Measurements from ENCODE around the gene CIZ1.
A peak's percentile ranks its signal among the peaks of the same experiment; 100 is the strongest.

The CIZ1 gene

DNA sequence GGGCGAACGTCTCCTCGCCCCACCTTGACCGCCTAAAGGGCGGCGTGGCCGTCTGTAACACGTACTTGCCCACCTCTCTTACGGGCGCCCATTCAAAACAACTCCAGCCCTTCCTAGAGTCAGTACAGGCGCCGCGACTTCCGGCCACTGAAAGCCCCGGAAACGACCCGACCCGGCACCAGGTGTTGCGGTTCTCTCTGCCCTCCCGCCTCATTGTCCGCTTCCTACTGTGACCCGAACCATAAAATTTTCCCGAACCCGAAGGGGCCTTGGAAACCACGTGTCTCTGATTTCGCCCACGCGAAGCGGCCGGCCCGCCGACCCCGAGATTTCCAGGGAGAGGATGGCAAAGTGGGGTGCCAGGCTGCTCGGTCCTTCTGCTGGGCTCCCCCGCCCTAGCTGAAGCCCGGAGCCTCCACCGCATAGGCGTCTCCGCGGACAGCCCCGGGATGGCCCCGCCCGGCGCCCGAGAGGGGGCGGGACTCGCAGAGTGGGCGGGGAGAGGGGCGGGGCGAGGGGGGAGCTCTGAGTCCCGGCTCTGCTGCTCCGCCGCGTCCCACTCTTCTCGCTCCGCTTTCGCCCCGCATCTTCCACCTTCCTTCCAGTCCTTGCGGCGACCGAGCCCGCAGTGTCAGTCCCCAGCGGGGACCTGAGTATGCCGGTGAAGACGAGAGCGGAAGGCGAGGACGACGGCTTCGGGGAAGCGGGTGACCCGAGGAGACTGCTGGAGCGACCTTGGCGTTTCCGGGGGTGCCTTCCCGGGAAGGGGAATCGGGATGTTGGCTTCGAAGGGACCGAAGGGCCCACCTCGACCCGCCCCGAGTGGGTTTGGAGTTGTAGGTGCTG is 63.2 kb downstream of the CIZ1 start:
- DNase-seq, result peak; percentile 87
- Mint-ChIP-seq H3K9me3 (no peaks in the 10 kb centered on the region), H3K4me3 (peak overlapping the region; percentile 97), H3K27me3 (peaks cover 31% of the 10 kb centered on the region), H3K36me3 (peaks cover 19% of the 10 kb centered on the region), H3K27ac (peak overlapping the region; percentile 99), H3K4me1 (peaks cover 39% of the 10 kb centered on the region)
- CTCF ChIA-PET, result interaction anchor here (0.5 to 1.9 kb wide), 7 partner anchors 11 to 18 kb away, joined by 3 to 7 read pairs (median 3); no protein-coding TSS in a partner anchor

DNA sequence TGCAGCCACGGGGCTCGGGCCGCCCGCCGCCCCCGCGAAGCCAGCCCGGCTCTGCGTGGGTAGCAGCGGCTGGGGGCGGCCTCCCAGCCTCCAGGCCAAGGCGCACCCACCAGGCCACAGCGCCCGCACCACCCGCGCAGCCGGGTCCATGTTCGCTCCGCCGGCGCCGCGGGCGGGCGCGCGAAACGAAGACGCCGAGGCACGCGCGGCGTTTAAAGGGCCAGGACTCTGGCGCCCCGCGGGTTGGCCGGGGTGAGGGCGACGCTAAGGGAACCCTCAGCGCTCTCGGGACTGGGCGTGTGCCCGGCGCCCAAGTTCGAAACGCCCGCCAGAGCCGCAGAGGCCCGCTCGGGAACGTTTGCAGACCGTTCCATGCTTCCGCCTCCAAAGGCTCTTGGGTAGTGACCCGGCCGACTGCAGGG is 63.8 kb downstream of the CIZ1 start, which contains the start of gene PTGES2:
PTGES2 (minus strand) TSS at position 162 of the 422 bp plus-strand sequence; CDS start at position 150, 12 bp downstream.
- Mint-ChIP-seq H3K27ac (peak within 1 kb of the TSS; percentile 99), H3K4me3 (peak within 1 kb of the TSS; percentile 97), H3K9me3 (no peaks in the 10 kb centered on the region), H3K36me3 (peaks cover 21% of the 10 kb centered on the region), H3K27me3 (peaks cover 25% of the 10 kb centered on the region), H3K4me1 (peaks cover 34% of the 10 kb centered on the region)
- peak; percentile 83 for DNase-seq
- CTCF ChIA-PET, result interaction anchor here (1.1 kb wide), 1 partner anchor 10 kb away, joined by 4 read pairs; no protein-coding TSS in a partner anchor

DNA sequence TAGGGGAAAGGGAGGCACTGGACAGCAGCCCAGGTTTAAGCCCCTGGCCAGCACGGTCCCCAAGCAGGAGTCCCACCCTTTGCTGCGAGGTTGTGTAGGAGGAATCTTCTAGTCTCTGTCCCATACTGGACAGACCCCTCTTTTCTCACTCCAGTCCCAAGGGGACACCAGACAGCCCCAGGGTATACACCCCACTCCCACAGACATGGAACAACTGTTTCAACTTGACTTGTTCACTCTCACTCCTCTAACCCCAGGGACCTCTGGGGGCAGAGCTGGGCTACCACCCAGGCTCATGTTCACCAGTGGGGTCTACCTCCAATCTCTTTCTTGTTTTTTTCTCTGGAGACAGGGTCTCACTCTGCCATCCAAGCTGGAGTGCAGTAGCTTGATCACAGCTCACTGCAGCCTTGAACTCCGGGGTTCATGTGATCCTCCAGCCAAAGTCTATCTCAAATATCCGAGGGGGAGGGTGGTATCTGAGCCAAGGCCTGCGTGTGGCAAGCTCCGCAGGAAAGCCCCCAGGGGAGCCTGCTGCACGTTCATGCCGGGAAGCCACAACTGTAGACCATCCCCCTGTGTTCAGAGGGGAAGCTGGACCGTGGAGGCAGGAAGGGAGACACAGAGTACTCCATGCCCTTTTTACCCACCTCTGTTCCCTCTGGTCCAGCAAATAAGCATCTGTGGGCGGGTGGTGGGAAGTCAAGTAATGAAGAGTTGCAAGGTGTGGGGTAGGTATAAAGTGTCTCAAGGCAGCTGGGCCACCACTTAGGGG is 65.6 kb downstream of the CIZ1 start:
- Mint-ChIP-seq H3K36me3 (peaks cover 21% of the 10 kb centered on the region), H3K4me3 (peak overlapping the region; percentile 80), H3K4me1 (peaks cover 34% of the 10 kb centered on the region), H3K27me3 (peaks cover 7% of the 10 kb centered on the region), H3K9me3 (no peaks in the 10 kb centered on the region), H3K27ac (peak overlapping the region; percentile 77)
- no peak for DNase-seq
- CTCF ChIA-PET, result interaction anchor here (0.8 to 1.7 kb wide), 14 partner anchors 9 to 215 kb away, joined by 3 to 22 read pairs (median 3); no protein-coding TSS in a partner anchor

DNA sequence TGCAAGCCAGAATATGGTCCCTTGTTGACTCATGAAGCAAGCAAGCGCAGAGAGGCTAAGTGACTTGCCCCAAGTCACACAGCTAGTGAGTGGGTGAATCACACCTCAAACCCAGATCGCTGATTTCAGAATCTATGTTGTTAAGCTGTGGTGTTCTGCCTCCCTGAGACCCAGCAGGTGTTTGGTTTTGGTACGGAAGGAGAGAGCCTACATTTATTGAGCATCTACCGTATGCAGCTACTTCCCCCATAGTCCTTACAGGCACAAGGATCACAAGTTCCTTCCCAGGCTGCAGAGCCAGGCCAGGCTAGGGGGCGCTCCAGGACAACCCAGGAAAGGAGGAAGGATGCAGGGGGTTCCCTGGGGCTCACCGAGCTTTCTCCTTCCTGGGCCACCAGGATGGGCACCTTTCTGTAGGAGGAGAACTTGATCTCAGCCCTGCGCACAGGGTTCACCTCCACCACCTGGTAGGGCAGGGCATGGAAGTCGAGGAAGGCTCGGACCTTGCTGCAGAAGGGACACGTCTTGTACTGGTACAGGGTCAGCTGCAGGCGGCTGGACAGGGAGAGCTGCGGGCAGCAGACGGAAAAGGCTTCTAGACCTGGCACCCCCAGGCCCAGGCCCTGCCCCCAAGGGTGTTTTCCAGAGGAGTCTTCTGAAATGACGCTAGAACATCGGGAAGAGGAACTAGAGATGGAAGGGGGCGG is 66.3 kb downstream of the CIZ1 start:
- Mint-ChIP-seq H3K36me3 (peaks cover 21% of the 10 kb centered on the region), H3K27ac (peak overlapping the region; percentile 62), H3K27me3 (peaks cover 4% of the 10 kb centered on the region), H3K4me3 (peak overlapping the region; percentile 80), H3K4me1 (peaks cover 34% of the 10 kb centered on the region), H3K9me3 (no peaks in the 10 kb centered on the region)
- CTCF ChIA-PET, result interaction anchor here (0.8 to 1.7 kb wide), 18 partner anchors 8 to 216 kb away, joined by 3 to 22 read pairs (median 4); no protein-coding TSS in a partner anchor
- DNase-seq, result peak; percentile 71

DNA sequence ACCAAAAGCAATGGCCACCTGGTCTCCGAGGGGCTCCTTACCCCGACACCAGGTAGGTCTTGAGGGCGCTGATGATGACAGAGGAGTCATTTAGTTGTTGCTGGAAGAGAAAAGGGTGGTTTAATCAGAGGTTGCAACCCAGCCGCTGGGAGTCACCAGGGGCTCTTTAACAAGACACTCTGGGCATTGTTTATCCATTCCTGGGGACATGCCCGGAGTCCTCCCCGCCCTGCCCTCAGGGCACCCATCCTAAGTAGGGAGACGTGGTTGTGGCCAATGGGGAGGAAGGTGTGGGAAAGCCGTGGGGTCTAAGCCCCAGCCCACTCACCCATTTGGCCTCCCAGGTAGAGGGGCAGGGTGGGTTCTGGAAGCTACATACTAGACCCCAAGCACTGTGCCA is 66.9 kb downstream of the CIZ1 start:
- H3K27me3 Mint-ChIP-seq, result peaks cover 4% of the 10 kb centered on the region
- peaks cover 21% of the 10 kb centered on the region for H3K36me3 Mint-ChIP-seq
- no peaks in the 10 kb centered on the region for H3K9me3 Mint-ChIP-seq
- CTCF ChIA-PET, result interaction anchor here (0.8 to 1.5 kb wide), 14 partner anchors 11 to 217 kb away, joined by 3 to 6 read pairs (median 4); no protein-coding TSS in a partner anchor
- H3K4me3 Mint-ChIP-seq, result no peak overlapping the region
- H3K4me1 Mint-ChIP-seq, result peaks cover 30% of the 10 kb centered on the region
- DNase-seq, result no peak
- no peak overlapping the region for H3K27ac Mint-ChIP-seq

DNA sequence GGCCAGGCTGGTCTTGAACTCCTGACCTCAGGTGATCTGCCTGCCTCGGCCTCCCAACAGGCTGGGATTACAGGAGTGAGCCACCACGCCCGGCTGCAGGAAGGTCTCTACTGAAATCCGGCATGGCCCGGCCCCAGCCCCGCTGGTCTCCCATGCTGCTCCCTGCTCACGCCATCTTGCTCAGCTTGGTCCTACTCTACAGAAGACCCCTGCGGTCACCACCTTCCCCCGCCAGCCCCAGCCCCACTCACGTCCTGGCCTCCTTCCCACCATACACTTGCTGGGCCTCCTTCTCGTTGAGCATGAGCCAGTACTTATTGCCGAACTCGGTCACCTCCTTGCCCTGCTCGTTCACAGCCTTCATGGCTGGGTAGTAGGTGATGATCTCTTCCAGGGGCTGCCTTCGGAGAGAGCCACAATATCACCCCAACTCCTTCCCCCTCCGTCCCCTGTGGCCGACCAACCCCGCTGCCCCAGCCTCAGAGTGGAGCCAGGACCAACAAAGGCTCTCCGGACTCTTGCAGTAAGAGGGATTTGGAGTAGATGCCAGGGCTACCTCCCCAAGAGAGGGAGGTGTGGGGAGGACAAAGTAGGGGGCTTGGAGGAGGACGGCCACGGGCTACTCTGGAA is 67.8 kb downstream of the CIZ1 start:
- Mint-ChIP-seq H3K4me3 (no peak overlapping the region), H3K36me3 (peaks cover 19% of the 10 kb centered on the region), H3K4me1 (peaks cover 24% of the 10 kb centered on the region), H3K27ac (no peak overlapping the region), H3K9me3 (no peaks in the 10 kb centered on the region), H3K27me3 (peaks cover 4% of the 10 kb centered on the region)
- CTCF ChIA-PET, result interaction anchor here (1.1 to 1.5 kb wide), 3 partner anchors 11 to 168 kb away, joined by 3 to 6 read pairs (median 5); no protein-coding TSS in a partner anchor
- no peak for DNase-seq

DNA sequence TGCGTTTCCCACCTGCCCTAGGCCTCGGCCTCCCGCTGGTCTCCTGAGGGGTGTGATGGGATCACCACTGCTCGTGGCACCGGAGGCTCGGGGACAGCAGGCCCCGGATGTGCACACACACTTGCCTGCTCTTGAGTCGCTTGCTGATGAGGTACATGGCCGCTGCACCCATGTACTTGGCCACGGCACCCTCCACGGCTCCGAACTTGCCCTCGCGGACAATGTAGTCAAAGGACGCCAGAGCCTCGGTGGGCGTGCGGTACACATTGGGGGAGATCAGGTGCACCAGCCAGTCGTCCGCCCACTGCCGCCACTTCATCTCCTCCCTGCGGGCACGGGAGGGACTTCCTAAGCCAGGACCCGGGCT is 68.6 kb downstream of the CIZ1 start:
- Mint-ChIP-seq H3K27ac (no peak overlapping the region), H3K9me3 (no peaks in the 10 kb centered on the region), H3K4me1 (peaks cover 23% of the 10 kb centered on the region), H3K4me3 (no peak overlapping the region), H3K36me3 (peaks cover 15% of the 10 kb centered on the region), H3K27me3 (peaks cover under 1% of the 10 kb centered on the region)
- CTCF ChIA-PET, result no interaction called here
- DNase-seq, result no peak

DNA sequence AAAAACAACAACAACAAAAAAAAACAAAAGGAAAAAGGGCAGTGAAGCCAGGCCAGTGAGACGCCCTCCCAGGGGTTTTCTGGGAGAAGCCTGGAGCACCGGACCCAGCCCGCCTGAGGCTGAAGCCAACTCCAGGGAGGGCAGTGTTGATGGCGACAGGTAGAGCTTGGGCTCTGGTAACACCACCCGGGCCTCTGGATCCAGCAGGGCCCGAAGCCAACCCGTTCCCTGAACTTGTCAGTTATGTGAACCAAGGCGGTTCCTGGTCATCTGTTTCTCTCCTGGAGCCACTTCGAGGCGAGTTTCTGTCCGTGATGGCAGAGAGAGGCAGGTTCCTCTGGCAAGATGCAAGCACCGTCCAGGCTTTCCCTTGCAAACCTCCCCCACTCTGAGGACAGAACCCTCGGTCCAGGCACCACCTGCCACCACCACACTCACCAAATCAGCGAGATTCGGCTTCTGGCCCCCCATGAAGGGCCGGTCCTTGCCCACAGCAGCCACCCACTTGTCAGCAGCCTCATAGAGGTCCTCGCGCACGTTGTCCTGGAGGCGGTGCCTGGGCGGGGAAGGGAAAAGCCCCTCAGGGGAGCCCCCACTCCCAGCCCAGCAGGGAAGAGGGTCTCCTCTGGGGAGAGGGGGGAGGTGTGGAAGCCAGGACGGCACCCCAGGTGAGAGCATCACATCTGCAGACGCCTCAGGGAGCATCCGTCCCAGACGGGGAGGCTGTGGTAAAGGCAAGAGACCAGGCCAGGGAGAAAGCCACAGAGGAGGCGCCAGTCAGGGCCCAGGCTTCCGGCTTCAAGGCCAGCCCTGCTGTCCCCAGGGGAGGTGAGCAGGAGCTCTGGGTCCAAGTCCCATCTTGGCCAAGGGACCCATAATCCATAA is 69.2 kb downstream of the CIZ1 start:
- peaks cover 27% of the 10 kb centered on the region for H3K4me1 Mint-ChIP-seq
- CTCF ChIA-PET, result no interaction called here
- no peak overlapping the region for H3K4me3 Mint-ChIP-seq
- DNase-seq, result no peak
- no peaks in the 10 kb centered on the region for H3K27me3 Mint-ChIP-seq
- peaks cover 15% of the 10 kb centered on the region for H3K36me3 Mint-ChIP-seq
- no peak overlapping the region for H3K27ac Mint-ChIP-seq
- no peaks in the 10 kb centered on the region for H3K9me3 Mint-ChIP-seq

DNA sequence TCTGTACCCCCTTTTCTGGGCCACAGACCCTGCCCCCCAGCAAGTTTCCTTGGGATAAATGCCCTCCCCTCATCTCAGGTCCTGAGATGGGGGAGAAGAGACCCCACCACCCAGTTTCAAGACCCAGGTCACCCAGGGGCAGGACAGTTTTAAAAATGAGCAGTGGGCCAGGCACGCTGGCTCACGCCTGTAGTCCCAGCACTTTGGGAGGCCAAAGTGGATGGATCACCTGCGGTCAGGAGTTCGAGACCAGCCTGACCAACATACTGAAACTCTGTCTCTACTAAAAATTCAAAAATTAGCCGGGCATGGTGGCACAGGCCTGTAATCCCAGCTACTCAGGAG is 69.9 kb downstream of the CIZ1 start:
- CTCF ChIA-PET, result no interaction called here
- peaks cover 15% of the 10 kb centered on the region for H3K36me3 Mint-ChIP-seq

DNA sequence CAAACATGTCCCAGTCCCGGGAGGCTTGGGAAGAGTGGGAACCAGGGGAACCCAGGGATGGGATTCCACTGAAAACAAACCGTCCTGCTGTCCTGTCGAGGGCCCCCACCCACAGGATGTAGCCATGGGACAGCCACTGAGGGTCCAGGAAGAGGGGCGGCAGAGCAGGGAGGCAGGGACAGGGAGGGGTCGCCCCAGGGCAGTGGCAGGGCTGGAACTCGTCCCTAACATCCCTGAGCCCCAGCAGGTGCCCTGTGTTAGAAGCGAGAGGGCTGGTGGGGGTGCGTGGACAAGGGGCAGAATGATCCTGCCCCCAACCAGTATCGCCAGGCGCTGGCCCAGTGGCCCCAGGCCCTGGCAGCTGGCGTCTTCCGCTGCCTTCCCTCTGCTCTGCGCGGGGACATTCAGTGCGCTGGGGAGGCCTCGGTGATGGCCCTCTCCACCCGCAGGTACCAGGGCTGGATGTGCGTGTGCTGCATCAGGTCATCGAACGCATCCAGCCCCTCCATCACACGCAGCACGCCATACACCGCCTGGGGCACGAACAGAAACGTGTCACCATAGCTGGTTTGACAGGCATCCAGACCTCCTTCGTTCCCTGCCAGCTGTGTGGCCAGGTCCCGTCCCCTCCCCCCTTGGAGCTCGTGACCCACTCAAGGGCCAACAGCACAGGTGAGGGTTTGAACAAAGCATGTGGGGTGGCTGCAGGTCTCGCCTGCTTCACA is 70.5 kb downstream of the CIZ1 start:
- no peak for DNase-seq

More for the DNA sequence above, 69.9 kb downstream of the CIZ1 start:
- H3K4me3 Mint-ChIP-seq, result no peak overlapping the region
- DNase-seq, result no peak
- peaks cover 26% of the 10 kb centered on the region for H3K4me1 Mint-ChIP-seq
- no peaks in the 10 kb centered on the region for H3K27me3 Mint-ChIP-seq
- no peak overlapping the region for H3K27ac Mint-ChIP-seq
- H3K9me3 Mint-ChIP-seq, result no peaks in the 10 kb centered on the region

DNA sequence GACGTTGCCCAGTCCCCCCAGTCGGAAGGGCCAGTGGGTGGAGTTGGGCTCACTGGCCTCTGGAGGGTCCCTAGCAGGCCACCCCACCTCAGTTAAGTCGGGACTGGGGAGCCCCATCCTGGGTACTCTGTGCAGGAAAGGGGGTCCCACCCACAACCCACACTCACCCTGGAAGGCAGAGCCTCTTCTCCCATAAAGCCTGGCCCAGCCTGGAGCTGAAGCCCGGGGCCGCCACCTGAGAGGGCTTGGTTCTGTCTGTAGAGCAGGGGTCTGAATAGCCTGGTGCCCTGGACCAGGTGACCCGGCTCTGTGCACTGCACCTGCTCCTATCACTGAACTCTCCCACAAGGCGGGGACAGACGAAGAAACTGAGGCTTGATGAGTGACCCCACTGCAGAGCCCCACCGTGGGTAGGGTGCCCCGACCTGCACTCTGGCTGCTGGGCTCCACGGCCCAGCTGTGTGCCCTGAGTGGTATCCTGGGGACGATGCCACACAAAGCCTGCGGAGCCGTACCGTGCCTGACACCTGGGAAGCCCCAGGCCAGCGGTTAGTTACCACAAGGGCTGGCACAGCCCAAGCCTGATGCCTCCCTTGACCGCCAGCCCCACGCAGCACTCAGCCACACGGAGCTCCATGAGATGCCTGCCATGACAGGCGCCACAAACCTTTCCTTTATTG is 71.2 kb downstream of the CIZ1 start:
- DNase-seq, result no peak
- H3K4me1 Mint-ChIP-seq, result peaks cover 14% of the 10 kb centered on the region
- no peak overlapping the region for H3K27ac Mint-ChIP-seq
- no peaks in the 10 kb centered on the region for H3K27me3 Mint-ChIP-seq
- CTCF ChIA-PET, result interaction anchor here (0.6 to 1.0 kb wide), 3 partner anchors 43 to 110 kb away, joined by 3 to 4 read pairs (median 3); no protein-coding TSS in a partner anchor
- no peak overlapping the region for H3K4me3 Mint-ChIP-seq
- peaks cover 7% of the 10 kb centered on the region for H3K36me3 Mint-ChIP-seq
- no peaks in the 10 kb centered on the region for H3K9me3 Mint-ChIP-seq

More for the DNA sequence above, 70.5 kb downstream of the CIZ1 start:
- H3K4me1 Mint-ChIP-seq, result peaks cover 21% of the 10 kb centered on the region
- H3K27me3 Mint-ChIP-seq, result no peaks in the 10 kb centered on the region
- no peaks in the 10 kb centered on the region for H3K9me3 Mint-ChIP-seq
- H3K36me3 Mint-ChIP-seq, result peaks cover 11% of the 10 kb centered on the region
- no peak overlapping the region for H3K4me3 Mint-ChIP-seq
- H3K27ac Mint-ChIP-seq, result no peak overlapping the region
- CTCF ChIA-PET, result interaction anchor here (0.6 kb wide), 1 partner anchor 109 kb away, joined by 4 read pairs; no protein-coding TSS in a partner anchor

All from activated naive CD4-positive, alpha-beta T cell treated with anti-CD3 and anti-CD28 coated beads, Interleukin-2, amount 10 ng/mL, durations not matched to agents 7 days and 5 days (primary cell).